Activated CD4-positive, alpha-beta T cell treated with anti-CD3 and anti-CD28 coated beads, Interleukin-2, amount 50 U/mL, for 24 hours (primary cell): ENCODE data around the gene MAP7.

Experiments used
- DNase-seq, 2 donors: peaks; one replicate each; pipeline ENCODE4 v3.0.0-alpha.2; 2020; ENCODE audit warnings: low read depth in 1 of 2, low spot score in 1 of 2

MAP7 gene

DNA sequence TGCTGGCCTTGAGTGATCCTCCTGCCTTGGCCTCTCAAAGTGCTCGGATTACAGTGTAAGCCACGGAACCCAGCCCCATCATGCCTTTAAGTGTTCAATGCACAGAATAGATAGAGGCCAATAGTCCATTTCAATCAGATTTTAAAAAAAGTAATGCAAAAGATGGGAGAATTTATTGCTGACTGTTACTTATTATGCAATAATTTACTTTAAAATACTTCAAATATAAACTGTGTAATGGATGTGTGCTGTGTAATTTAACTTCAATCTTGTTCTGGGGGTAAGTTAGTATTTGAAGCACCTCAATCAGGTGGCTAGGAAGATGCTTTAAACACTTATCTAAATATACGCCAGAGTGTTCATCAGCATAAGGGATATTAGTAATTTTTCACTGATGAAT is 208.9 kb downstream of the MAP7 start:
- no peak for DNase-seq

DNA sequence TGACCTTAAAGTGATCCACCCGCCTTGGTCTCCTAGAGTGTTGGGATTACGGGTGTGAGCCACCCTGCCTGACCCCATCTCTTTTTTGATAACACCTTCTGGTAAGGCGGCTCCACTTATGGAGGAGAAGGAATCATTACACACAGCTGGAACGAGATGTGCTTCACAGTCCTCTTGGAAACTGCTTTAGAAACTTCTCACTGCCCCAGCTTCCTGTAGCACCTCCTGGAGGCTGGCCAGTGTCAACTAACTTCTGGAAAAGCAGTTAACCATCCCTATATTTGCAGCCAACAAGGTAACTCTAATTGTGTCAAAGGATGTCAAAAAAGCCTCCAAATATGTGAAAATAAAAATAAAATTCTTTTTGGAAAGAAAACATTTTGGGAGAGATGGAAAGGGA is 211.7 kb downstream of the MAP7 start:
- DNase-seq = no peak

DNA sequence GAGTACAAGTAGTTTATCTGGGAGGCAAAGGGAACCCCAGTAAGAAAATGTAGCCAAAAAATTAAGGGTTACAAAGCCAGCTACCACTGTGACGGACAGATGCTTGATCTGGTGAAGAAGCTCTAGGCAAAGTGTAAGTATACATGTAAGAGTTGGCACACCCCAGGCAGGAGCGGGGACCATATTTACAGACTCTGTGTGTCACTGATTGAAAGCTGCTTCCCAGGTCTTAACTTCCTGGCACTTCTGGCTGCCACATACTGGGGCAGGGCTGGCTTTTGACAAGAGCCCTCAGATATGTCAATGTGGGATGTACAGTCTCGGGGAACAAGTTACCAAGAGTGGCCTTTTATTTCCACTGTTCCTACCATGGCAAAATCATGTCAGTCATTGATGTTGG is 212.6 kb downstream of the MAP7 start:
- DNase-seq = no peak

DNA sequence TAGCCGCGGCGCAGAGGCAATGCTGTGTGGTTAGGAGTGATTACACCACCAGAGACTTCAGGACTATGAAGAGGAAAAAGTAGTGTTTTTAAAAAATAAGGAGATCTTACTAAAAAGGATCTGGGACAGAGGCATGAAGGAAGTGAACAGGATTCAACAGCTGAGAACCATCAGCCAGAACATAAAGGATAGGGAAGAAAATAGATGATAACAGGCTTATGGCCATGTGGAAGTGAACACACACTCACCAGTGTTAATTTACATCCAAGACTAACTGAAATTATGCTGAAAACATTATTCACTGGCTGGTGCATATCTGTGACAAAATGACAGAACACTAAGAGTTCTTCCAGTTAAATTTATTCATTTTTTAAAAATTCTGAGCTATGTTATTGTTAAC is 213.1 kb downstream of the MAP7 start:
- no peak for DNase-seq

- DNase-seq = no peak
These were observed 214.4 kb downstream of the MAP7 start for GRCh38 chr6:136335736-136336363.

- no peak for DNase-seq
These were observed 215.4 kb downstream of the MAP7 start for GRCh38 chr6:136334853-136335252.

- no peak for DNase-seq
These were observed 215.8 kb downstream of the MAP7 start for GRCh38 chr6:136334465-136334846.

GRCh38 chr6:136333824-136334464 is 216.3 kb downstream of the MAP7 start:
- no peak for DNase-seq

DNA sequence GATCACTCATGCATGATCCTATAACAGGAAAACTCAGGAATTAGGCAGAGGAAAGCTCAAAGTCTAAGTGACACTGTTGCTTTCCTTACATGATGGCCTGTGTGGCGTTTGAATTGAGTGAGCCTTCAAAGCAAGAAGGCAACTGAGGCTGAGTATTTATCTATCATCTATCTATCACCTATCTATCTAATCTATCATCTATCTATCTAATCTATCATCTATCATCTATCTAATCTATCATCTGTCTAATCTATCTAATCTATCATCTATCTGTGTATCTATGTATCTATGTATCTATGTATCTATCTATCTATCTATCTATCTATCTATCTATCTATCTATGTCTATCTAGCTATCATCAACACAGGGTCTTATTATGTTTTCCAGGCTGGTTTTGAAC is 218.8 kb downstream of the MAP7 start:
- DNase-seq = no peak

GRCh38 chr6:136330634-136331033 is 219.6 kb downstream of the MAP7 start:
- no peak for DNase-seq

DNA sequence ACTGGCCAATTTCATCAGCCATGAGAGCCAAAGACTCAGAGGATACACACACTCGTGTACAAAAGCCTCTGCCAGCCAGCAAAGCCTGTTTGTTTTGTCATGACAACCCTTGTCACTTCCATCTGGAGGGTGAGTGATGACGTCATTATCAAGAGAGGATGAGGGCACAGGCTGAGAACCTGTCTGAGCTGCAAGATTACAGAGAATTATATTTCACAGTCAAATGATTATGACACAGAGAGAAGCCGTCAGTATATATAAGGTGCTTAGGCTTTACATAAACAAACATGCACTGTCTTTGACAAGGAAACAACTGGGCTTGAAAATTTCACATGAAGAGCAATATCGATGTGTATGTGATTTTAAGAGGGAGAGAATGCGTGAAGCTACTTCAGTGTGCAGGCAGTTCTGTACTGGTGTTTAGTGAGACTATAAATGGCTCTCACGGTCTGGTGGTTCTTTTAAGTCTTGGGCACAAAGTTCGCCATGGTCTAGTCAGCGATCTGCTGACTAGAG is 224.1 kb downstream of the MAP7 start:
- DNase-seq = no peak

DNA sequence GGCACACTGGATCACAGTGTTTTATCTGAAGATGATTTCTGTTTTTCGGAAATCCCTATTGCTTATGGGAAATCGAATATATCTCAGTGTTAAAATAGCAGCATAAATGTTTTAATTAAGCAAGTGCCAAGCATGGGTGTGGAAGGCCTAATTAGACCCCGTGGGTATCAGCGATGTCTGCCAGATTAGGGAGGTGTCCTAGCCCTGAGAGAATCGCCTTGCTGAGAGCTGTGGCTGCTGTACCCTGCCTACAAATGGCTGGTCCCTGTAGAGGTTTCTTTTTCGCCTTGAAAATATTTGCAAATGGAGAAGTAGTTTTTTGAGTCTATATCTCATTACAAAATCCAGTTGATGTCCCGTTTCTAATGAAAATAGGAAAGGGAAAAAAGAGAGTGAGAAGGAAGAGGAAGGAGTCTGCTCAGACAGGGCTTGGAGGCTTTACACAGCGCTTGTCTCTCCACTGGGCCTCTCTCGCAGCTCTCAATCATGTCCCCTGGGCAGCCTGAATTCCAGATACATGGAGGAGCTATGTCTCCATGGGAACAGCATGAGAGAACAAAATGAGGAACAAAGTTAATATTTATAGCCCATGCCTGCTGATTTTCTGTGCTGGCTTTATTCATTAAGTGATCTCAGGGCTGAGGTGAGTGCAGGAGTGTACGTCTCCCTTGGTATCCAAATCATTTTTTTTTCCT is 225.4 kb downstream of the MAP7 start:
- DNase-seq = no peak

DNA sequence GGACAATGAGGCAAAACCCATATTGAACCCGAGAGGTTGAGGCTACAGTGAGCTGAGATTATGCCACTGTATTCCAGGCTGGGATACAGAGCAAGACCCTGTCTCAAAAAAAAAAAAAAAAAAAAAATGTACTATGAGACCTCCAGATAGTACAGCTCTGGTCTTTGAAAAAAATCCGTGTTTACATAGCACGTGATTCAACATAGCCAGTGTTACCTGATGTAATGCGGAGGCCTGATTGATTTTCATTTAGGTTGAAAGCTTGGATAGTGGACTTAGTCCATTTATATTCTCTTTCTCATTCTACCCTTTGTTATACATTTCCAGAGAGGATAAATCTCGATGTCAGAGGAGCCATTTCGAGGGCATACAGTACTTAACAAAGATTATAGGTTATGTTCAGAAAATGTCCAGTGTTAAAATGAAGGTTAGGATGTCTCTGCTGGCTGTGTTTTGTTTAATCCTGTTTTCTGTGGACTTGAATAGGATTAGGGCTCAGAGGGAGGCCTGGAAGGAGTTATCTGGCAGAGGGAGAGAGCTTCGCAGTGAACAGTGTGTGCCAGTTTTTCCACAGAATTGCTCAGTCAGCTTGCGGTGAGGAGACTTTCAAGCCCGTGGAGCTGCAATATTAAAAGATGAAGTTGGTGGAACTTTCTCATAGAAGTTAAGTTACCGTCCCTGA is 226.7 kb downstream of the MAP7 start:
- DNase-seq = no peak

- DNase-seq = no peak
These were observed 230.5 kb downstream of the MAP7 start for GRCh38 chr6:136319732-136320131.

GRCh38 chr6:136318676-136319075 is 231.5 kb downstream of the MAP7 start:
- DNase-seq = no peak

- DNase-seq = no peak
These were observed 232.3 kb downstream of the MAP7 start for GRCh38 chr6:136317971-136318370.

DNA sequence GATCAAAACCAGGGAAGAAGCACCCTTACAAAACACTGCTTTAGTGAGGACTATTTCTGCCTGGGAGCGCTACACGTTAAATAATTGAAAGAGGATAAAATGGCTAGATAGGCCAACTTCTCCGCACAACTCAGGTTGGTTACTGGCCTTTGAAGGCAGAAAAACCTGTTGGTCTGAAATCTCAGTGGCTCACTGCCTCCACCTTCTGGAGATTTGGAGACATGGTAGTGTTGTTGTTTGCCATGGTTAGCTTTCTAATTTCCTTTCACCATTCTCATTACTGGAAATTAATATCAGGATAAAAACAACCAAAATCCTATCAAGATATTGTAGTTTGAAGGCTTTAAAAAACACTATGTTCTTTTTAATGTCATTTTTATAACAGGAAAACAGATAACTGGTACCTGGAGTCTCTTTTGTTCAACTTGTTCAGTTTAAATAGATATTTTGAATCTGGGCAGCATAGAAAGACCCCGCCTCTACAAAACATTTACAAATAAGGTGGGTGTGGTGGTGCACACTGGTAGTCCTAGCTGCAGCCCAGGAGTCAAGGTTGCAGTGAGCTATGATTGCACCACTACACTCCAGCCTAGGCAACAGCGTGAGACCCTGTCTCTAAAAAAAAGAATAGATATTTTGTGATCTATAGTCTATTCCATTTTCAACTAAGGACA is 233.1 kb downstream of the MAP7 start:
- peak; percentile 8 to 28 for DNase-seq

DNA sequence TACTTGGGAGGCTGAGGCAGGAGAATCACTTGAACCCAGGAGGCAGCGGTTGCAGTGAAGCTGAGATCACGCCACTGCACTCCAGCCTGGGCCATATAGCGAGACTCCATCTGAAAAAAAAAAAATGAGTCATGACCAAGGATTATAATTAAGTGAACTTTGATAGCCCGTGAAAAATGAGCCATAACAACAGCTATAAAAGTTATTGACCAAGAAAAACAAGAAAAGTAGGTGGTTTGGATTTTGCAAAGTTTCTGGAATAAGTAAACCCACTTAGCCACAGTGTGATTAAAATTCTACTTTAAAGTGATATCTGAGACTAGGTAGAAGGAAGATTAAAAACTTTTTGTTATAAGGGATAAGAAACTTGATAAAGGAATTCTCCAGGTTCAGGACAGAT is 234.6 kb downstream of the MAP7 start:
- no peak for DNase-seq

DNA sequence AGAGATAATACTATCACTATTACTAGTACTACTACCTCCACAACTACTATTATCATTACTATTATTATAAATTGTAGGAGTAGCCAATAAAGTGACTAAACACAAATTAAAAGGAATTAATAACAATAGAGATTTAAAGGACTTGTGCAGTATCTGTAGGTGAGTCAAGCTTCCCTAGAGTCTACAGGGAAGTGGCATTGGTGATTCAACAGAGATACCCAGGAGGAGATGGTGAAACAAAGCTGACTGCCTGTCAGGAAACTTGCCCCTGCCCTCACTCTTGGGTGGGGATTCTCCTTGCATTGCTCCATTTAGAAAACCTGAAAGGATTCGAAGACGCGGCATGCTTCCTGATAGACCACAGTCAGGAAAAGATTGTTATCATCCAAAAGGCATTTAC is 237.2 kb downstream of the MAP7 start:
- no peak for DNase-seq

GRCh38 chr6:136309729-136310311 is 240.4 kb downstream of the MAP7 start:
- DNase-seq = no peak

DNA sequence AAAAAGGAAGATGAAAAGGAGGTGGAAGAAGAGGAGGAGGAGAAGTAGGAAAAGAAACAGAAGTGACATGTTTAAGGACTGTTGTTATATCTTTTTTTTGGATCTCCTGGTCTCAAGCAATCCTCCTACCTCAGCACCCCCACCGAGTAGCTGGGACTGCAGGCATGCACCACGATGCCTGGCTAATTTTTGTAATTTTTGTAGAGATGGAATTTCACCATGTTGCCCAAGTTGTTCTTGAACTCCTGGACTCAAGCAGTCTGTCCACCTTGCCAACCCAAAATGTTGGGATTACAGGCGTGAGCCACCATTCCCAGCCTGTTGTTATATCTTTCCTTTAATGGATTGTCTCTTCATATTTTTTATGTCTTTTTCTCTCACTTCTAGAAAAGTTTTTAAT is 241.1 kb downstream of the MAP7 start:
- no peak for DNase-seq
